Measurements from ENCODE around the gene LYRM4.

DNA sequence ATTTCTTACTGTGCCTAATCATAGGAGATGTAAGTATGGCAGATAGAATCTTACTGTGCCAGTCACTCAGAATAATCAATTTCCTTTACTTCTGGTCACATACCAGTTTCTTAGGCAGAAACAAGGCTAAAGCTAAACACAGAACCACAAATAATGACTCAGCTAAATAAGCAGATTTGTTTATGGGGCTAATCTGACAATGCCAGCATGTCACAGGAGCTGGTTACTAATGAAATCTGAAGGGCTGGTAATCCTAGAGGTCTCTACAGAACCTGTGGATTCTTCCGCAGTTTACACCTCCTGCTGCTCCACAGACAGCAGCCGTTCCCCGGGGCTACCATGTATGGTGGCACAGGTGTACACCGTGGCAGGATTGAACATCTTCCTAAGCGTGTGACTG, 80.8 kb downstream of the LYRM4 start:
- TF ChIP-seq, protein P1, sequence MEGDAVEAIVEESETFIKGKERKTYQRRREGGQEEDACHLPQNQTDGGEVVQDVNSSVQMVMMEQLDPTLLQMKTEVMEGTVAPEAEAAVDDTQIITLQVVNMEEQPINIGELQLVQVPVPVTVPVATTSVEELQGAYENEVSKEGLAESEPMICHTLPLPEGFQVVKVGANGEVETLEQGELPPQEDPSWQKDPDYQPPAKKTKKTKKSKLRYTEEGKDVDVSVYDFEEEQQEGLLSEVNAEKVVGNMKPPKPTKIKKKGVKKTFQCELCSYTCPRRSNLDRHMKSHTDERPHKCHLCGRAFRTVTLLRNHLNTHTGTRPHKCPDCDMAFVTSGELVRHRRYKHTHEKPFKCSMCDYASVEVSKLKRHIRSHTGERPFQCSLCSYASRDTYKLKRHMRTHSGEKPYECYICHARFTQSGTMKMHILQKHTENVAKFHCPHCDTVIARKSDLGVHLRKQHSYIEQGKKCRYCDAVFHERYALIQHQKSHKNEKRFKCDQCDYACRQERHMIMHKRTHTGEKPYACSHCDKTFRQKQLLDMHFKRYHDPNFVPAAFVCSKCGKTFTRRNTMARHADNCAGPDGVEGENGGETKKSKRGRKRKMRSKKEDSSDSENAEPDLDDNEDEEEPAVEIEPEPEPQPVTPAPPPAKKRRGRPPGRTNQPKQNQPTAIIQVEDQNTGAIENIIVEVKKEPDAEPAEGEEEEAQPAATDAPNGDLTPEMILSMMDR (IDR thresholded peaks at IDR 0.05; ENCODE audit: insufficient read depth, low read length, poor library complexity, severe bottlenecking): no peak
- no peak for TF ChIP-seq EZH2phosphoT487 (conservative IDR thresholded peaks at IDR 0.05; ENCODE audit: low read length)

Data from SU-DHL-6 (cell line).